Activated T-helper 1 cell treated with Interleukin-2 at 50 U/mL for 16 hours (primary cell): ENCODE measurements around the gene NDUFS5.
"Not testable (repeated sequence)": the region's sequence is repeated elsewhere in the genome, so short reads cannot be mapped to it uniquely, and the experiment has no call there.

Source experiments
- DNase-seq: peaks from one replicate; pipeline ENCODE4 v3.0.0-alpha.2; 2020; ENCODE audit warnings: low read depth

NDUFS5 gene

DNA sequence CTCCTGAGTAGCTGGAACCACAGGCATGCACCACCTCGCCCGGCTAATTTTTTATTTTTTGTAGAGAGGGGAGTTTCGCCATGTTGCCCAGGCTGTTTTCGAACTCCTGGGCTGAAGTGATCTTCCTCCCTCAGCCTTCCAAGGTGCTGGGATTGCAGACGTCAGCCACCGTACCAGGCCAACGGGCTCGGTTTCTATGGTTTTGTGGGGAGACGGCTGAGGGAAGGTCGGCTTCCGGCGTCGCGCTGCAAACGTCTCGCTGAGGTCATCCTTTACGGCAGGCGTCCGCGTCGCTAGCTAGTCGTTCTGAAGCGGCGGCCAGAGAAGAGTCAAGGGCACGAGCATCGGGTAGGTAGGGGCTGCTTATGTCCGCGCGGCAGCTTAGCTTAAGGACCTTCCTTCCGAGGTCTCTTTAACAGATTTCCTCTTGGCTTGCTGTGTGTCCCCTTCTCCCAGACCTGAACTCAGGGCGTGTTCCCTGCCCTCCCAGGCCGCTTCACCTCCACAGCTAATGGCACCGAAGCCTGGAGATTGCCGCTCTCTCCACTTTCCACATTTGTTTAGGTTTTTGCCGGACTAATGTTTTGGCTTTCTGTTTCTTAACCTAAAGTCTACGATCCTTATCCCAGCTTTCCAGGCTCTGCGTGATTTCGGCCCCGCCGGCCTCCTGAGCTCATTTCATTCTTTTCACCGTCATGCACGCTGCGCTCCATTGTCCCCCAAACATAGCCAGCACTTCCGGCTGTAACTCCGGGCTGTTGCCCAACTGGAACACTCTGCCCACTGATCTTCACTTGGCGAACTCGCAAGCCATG lies at the start of gene NDUFS5:
TSS of gene NDUFS5 (plus strand) at position 300 of the 815 bp plus-strand sequence. CDS start 2,375 bp downstream, outside the sequence.
- DNase-seq = peak; percentile 71

DNA sequence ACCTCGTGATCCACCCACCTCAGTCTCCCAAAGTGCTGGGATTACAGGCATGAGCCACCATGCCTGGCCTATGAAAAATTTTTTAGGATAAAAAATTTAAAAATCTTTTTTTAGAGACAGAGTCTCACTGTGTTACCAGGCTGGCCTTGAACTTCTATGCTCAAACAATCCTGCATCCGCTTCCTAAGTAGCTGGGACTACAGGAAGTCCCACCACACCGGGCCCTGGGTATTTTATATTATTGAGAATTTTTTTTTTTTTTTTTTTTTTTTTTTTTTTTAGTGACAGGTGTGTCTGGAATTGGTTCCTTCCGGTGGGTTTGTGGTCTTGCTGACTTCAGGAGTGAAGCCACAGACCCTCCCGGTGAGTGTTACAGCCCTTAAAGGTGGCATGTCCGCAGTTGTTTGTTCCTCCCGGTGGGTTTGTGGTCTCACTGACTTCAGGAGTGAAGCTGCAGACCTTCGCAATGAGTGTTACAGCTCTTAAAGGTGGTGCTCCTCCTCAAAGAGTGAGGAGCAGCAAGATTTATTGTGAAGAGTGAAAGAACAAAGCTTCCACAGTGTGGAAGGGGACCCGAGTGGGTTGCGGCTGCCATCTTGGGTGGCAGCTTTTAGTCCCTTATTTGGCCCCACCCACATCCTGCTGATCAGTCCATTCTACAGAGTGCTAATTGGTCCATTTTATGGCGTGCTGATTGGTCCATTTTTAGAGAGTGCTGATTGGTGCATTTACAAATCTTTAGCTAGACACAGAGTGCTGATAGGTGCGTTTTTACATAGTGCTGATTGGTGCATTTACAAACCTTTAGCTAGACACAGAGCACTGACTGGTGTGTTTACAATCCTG lies 48.5 kb upstream of the NDUFS5 start:
- peak; percentile 62 for DNase-seq

DNA sequence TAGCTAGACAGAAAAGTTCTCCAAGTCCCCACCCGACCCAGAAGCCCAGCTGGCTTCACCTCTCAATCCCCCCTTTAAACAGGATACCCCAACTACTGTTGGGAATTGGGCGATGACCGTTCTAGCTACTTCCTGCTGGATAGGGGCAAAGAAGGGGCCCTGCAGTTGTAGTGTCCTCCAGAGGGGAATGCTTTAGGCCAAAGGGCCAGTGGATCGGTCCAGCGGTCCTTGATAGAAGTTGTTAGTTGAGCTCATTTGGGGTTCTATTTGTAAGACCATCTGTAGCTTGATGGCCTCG lies 48.0 kb upstream of the NDUFS5 start:
- DNase-seq = not testable (repeated sequence)

DNA sequence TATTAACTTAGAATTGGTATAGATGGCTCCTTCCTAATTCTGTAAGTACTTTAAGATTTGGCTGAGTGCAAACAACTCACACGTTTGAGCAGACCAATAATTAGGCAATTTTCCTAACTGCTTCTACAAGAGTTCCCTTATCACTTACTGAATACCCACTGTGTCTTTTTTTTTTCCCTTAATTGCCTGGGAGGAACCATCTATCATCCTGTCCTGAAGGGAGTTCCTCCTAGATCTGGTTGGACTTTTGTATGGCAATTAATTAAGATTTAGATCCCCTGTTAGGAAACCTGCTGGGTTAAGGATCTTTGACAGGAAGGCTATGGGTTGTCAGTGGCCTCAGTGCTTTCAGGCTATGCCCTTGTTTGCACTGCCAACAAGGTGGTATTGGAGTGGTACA lies 46.8 kb upstream of the NDUFS5 start:
- DNase-seq = not testable (repeated sequence)

DNA sequence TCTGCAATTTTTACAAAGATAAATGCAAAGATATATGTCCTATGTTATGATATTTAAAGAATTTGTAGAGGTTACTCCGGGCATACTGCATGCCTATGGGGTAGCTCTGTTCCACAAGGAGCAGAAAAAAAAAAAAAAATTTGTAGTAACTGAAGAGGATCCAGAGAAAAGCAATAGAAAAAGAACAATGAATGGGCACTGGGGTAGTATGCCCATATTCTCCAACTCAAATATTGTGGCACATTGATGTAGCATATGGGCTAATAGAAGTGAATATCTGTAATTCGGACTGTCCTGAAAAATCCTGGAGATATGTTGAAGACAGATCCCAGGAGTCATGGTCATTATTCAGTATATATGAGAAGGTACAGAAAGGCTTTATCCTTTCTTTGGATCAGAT lies 36.2 kb upstream of the NDUFS5 start:
- DNase-seq = no peak

DNA sequence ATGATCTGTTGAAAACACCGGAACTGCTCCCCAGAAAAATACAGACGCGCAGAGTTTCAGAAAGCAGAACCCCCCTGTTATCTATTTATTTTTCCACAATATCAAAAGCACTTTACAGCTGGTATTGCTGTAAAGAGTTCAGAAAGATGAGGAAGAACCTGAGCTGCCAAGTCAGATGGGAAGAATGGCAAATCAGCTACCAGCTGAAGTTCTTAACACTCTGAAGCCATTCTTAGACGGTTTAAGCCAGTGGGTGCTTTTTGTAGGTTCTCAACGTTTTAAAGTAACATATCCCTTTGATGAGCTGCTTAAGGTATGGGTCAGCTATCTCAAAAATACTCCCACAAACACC lies 35.8 kb upstream of the NDUFS5 start:
- DNase-seq = no peak

DNA sequence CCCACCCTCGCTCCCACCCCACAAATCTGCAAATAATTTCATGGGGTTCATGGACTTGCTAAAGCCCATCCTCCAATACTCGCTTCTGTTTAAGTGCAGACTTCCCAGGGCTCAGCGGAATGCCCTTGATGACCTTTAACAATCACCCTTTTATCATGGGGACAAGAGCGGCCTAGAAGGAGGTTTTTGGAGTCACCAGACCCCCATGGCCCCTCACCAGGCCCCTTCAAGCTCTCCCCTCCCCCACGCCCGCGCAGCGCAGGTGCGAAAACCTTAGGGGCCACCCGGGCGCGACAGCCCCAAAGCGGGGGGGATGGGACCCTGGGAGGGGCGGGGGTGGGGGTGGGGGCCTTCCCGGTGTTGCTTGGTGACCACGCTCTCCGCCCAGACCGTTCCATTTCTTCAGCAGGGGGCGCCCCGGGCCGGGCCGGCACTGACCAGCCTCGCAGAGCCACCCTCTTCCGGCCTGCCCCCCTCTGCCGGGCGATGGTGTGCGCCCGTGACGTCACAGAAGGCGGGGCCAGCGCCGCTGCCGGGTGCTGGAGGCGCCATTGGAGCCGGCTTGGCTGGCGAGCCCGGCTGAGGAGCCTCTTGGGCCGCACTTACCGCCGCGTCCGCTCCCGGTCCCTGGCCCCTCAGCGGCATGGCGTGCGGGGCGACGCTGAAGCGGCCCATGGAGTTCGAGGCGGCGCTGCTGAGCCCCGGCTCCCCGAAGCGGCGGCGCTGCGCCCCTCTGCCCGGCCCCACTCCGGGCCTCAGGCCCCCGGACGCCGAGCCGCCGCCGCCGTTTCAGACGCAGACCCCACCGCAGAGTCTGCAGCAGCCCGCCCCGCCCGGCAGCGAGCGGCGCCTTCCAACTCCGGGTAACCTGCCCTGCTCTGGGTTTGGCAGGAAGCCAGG lies 35.2 kb upstream of the NDUFS5 start, which contains the start of gene AKIRIN1:
TSS of gene AKIRIN1 (plus strand) at position 539 of the 900 bp plus-strand sequence. CDS start at position 644, 105 bp downstream.
- peak; percentile 91 for DNase-seq

DNA sequence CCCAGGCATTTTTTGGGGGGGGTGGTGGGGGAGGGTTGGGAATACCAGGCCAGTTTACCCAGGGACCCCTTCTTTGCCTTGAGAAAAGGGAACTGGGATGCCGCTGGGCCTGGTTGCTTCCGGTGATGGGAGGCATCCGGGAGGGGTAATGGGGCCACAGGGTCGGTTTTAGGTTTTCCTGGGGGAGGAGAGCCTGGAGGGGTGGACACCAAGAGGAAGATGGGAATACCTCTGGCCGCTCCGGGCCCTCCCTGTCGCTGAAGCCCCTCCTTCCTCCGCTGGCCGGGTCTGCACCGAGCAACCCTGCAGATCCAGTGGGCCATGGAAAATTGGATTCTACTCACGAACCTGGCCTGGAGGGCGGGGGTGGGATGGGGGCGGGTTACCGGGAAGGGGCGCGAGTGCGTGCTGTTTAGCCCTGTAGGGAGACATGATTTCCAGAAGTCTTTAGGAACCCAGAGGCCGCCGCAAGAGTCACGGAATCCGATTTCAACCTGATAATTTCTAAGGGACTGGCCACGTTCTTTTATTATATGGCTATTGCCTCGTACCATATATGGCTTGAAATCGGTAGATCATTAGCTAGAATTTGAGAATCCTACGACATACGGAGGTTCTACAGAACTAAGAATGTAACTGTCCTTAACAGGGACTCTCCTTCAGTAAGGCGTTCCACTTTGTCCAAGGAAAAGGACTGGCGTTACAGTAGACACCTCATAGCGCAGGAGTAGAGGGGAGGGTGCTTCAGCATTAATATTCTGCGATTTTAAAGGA lies 34.3 kb upstream of the NDUFS5 start:
- DNase-seq = no peak

DNA sequence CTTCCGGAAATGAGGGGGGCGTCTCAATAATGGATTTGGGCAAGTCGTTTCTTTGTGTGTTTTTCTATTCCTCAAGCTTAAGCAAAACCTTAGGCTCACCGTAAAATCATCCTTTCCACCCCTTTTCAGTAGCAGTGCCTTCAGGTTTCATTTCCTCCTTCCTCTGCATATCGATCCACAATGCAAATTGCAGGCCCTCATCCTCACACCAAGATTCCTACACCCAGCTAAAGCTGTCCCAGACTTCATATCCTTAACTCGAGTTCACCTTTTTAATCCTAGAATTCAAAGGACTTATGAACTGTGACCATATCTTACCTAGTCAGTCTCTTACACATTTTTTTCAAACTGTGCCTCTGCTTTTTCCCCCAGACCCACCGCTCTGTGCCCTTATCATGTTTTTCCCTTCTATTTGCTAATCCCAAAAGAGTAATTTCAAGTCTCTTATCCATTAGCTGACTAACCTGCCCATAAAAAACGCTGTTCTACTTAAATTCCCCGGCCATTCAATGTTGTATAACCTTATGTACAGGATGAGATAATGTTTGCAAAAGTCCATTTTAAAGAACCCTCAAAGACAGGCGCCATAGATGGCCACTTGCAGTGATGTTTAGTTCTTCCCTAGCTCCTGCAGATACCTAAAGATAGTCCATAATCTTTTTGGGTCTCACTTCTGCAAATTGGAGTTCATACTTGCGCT lies 33.6 kb upstream of the NDUFS5 start:
- no peak for DNase-seq

DNA sequence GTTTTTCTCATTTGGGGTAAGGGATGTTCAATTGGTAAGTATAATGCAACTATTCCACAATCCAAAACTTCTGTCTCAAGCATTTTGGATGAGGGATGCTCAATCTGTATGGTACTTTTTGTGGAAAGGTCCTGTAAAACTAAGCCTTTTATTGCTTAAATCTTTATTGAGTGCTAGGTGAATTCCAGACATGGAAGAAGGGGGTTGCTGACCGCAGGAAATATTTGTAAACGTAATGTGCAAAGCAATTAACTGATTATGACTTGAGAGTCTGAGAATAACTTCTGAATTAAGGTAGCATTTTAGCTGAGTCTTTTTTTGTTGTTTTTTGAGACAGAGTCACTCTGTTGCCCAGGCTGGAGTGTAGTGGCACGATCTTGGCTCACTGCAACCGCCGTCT lies 32.0 kb upstream of the NDUFS5 start:
- no peak for DNase-seq

DNA sequence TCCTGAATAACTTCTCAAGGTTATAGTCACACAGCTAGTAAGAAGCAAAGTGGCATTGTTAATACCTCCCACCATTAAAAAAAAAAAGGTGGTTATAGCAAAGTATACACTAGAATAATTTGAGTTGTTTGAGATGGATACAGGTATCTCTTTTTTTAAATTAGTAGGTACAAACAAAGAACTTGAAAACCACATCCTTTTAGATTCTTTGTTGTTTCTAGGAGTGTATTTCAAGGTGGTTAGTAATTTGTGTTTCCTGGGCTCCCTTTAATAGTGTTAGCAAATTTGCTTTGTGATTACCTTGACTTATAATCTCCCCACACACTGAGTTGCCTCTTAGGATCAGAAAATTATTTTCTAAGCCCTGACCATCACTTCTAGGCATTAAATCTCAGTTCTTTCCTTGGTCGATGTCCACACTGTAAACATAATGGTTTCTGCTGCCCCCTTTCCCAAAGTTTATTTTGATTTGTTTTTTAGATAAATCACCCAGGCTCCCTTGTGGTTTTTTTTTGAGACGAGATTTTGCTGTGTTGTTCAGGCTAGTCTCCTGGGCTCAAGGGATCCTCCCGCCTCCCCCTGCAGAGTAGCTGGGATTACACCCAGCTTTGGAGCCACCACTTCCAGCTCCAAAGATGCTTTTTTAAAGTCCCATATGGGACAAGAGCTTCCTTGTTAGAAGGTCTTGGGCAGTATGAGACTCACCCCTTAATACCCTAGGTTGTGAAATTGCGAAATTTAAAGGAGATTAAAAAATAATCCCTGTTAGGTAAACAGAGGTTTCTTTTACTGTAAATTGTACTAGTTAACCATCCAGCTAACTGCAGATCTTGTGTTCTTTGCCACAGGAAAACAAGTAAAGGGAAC lies 28.9 kb upstream of the NDUFS5 start:
- no peak for DNase-seq

DNA sequence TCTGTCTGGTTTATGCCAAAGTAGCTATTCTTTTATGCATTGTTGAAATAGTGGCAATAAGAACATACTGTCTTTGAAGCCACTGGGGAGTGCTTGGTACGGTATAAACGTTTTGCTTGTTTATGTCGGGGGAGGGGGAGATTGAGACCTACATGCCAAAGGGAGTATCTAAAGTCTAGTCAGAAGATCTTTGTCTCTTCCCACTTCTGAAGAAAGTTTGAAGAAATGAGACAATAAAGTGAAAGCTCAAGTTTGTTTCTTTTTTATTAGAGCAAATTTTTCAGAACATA lies 28.3 kb upstream of the NDUFS5 start:
- no peak for DNase-seq

DNA sequence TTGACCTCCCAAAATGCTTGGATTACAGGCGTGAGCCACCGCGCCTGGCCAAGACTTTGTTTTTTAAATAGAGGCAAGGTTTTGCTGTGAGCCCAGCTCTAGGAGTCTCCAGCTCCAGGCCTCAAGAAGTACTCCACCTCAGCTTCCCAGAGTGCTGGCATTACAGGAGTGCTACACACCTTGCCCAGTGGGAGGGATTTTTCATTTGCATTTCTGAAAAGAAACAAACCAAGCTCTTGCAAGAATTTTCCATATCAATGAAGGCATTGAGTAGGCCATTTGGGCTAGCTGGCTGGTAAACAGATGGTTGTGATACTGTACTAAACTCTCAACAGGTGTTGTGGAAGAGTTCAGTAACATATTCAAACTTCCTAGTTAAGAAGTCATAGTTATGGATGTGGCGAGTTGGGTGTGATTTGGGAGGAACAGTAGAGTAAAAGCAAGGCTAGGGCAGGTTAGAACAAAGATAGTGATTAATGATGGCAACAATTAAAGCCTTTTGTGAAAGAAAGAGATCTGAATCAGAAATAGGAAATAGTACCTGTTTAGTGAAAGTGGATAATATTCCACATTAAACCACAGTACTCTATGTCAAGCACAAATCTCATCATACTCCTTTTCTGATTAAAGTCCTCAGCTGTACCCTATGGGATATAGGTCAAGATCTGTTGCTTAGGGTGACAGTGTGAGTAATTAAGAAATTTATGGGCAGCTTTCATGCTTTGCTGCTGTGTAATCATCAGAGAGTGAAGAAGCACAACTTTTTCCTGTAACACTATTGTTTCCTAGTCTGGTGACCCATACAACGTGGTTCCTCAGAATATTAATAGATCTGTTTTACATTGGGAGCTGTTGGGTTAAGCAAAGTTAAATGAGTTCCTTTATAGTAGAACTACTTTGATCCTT lies 24.4 kb upstream of the NDUFS5 start:
- no peak for DNase-seq

DNA sequence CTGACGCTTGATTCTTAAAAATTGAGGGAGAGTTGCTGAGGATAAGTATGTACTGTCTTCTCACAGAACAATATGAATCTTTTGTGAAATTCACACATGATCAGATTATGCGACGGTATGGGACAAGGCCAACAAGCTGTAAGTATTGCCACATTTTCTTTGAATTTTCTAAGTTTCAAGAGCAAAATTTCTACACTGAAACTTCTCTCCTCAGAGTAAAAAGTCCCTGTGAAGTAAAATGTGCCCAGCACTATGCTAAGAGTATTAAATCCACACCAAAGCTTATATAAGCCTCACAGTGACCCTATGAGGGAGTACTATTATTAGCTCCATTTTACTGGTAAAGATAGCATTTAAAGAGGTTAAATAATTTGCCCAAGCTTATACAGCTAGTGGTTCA lies 22.9 kb upstream of the NDUFS5 start:
- no peak for DNase-seq

DNA sequence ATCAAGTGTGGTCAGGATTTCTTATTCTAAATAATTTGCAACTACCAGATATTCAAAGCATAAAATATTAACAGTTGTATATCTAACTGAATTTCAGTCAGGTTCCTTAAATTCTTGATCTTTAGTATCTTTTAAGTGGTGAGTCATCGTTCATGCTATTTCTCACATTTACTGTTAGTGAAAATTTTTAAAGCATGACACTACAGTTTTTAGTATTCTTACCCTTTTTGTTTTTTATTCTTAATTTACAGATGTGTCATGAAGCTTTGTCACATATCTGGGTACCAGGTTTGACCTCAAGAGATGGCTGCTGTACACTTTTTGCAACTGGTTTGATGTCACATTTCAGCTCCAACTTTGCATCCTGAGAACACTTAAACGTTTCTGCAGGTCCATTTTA lies 22.4 kb upstream of the NDUFS5 start:
- no peak for DNase-seq

DNA sequence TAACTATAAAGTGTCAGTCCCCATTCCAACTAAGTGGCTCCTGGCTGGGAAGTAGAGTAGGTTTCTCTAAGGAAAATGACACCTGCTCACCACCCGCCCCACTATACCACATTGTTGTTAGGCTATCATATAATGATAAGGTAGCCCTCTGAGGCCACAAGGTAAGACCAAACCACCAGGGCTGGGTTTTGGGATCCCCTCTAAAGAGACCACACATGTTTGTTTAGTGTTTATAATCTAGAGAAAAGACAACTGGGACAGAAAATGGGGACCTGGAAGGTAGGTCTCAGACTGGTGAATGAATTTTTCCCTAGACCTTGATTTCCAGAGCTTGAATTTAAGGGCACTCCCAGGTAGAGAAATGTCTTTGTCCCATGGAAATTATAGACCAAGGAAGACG lies 19.9 kb upstream of the NDUFS5 start:
- DNase-seq = no peak

DNA sequence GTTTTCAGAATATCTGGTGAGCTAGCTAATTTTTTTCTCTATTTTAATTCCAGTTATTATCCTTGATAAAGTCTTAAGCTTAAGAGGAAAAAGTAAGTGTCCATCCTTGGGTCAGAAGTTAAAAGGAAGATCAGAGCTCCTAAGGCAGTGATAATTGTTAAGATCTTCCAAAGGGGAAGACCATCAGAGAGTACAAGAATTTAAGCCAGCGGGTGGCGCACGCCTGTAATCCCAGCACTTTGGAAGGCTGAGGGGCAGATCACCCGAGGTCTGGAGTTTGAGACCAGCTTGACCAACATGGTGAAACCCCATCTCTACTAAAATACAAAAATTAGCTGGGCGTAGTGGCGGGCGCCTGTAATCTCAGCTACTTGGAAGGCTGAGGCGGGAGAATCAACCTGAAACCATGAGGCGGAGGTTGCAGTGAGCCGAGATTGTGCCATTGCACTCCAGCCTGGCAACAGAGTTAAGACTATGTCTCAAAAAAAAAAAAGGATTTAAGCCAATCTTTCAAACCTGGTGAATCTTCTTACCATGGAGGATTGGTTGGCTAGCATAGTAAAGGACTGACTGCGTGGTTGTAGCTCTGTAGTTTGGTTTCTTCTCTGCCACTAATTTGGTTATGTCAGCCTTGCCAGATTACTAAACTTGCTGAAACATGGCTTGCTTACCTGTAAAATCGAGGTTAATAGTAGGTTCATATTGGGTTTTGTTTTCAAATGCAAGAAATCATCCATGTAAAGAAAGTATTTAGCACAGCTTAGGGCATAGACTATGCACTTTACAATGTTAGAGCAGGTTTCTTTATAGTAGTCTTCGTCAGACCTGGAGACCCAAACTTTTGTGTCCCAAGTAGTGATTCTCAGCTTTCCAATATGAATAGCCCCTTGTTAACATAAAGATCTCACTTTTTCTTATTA lies 19.2 kb upstream of the NDUFS5 start:
- DNase-seq = no peak

DNA sequence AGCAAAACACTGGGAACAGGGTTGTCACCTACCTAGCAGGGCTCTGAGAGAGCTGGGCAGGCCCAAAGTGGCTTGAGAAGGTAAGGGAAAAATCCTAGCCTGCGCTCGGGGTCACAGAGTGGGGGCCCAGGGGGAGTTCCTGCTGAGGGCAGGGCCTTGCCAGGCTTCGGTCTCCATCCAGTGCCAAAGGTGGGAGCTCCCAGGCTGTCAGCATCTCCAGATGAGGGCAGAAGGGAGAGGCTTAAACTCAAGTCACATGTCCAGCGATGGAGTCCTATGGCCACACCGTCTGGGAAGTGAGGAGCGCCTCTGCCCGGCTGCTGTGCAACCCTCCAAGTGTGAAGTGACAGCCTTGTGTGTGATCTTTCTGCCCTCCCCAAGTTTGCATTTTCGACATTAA lies 11.2 kb upstream of the NDUFS5 start:
- not testable (repeated sequence) for DNase-seq
